Tibial artery (tissue), 4 donors: ENCODE data around the gene FAM181B.

Source experiments
- DNase-seq, 2 donors: peaks; one replicate each; pipeline ENCODE4 v3.0.0-alpha.2; 2019
- H3K27ac ChIP-seq, 2 donors: fragments of 200-600 bp; sonication (generic) in 1 of 2; 1 replicate in 1 of 2; 2 replicates in 1 of 2; pipeline ENCODE4 v1.5.1; 2018 to 2019; ENCODE audit warnings: mild to moderate bottlenecking in 1 of 2
- H3K27me3 ChIP-seq, 2 donors: fragments of 200-600 bp; sonication (generic) in 1 of 2; one replicate each; pipeline versions ENCODE4 v1.5.1 to v1.6.0; 2016 to 2019
- H3K36me3 ChIP-seq, 3 donors: fragments of 200-600 bp; sonication (generic) in 2 of 3; one replicate each; pipeline ENCODE4 v1.5.1; 2016 to 2019; ENCODE audit warnings: mild to moderate bottlenecking in 2 of 3
- H3K4me1 ChIP-seq, 4 donors: fragments of 200-600 bp; sonication (generic) in 2 of 4; 1 replicate in 3 of 4; 2 replicates in 1 of 4; pipeline ENCODE4 v1.5.1; 2016 to 2019
- H3K4me3 ChIP-seq, 2 donors: fragments of 200-600 bp; sonication (generic) in 1 of 2; 1 replicate in 1 of 2; 2 replicates in 1 of 2; pipeline ENCODE4 v1.5.1; 2018 to 2019; ENCODE audit warnings: mild to moderate bottlenecking in 2 of 2
- H3K9me3 ChIP-seq, 3 donors: fragments of 200-600 bp; sonication (generic) in 1 of 3; one replicate each; pipeline ENCODE4 v1.5.1; 2016 to 2019
- intact Hi-C: fragments of 100-400 bp; cut with DNase I; formaldehyde crosslinking; loops from one replicate; pipeline ENCODE4 v1.15.0; 2023; ENCODE audit warnings: low total_unique reads
- TF ChIP-seq, protein P1 (sequence below), 2 experiments: fragments of 200-600 bp in 1 of 2; fragments of 450-650 bp in 1 of 2; IDR thresholded peaks; one replicate each; pipeline ENCODE4 v1.5.1; 2017 to 2019; ENCODE audit warnings: antibody characterized with exemption in 2 of 2, mild to moderate bottlenecking in 1 of 2, moderate library complexity in 1 of 2

Gene FAM181B

GRCh38 chr11:82732348-82732733 is 1.3 kb downstream of the FAM181B start:
- TF ChIP-seq, protein P1, sequence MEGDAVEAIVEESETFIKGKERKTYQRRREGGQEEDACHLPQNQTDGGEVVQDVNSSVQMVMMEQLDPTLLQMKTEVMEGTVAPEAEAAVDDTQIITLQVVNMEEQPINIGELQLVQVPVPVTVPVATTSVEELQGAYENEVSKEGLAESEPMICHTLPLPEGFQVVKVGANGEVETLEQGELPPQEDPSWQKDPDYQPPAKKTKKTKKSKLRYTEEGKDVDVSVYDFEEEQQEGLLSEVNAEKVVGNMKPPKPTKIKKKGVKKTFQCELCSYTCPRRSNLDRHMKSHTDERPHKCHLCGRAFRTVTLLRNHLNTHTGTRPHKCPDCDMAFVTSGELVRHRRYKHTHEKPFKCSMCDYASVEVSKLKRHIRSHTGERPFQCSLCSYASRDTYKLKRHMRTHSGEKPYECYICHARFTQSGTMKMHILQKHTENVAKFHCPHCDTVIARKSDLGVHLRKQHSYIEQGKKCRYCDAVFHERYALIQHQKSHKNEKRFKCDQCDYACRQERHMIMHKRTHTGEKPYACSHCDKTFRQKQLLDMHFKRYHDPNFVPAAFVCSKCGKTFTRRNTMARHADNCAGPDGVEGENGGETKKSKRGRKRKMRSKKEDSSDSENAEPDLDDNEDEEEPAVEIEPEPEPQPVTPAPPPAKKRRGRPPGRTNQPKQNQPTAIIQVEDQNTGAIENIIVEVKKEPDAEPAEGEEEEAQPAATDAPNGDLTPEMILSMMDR (IDR thresholded peaks at IDR 0.05) = no peak
- Histone ChIP-seq H3K36me3 (no peaks in the 10 kb centered on the region), H3K9me3 (no peaks in the 10 kb centered on the region), H3K4me3 (peak overlapping the region; percentile 59 to 70), H3K27ac (peak overlapping the region; percentile 51 to 68), H3K4me1 (peaks cover 0 to 18% (median 10%) of the 10 kb centered on the region in 4 donors), H3K27me3 (peaks cover 0 to 8% of the 10 kb centered on the region in 2 donors)
- no peak for DNase-seq
- intact Hi-C loops = no loop called here

GRCh38 chr11:82731691-82732277 is 1.9 kb downstream of the FAM181B start:
- no peak for DNase-seq
- Histone ChIP-seq H3K4me3 (peak overlapping the region in 1 of 2 donors; percentile 70), H3K27me3 (peaks cover 0 to 8% of the 10 kb centered on the region in 2 donors), H3K4me1 (peaks cover 0 to 18% (median 10%) of the 10 kb centered on the region in 4 donors), H3K36me3 (no peaks in the 10 kb centered on the region), H3K27ac (no peak overlapping the region), H3K9me3 (no peaks in the 10 kb centered on the region)
- TF ChIP-seq, protein P1 (IDR thresholded peaks at IDR 0.05) = no peak
- intact Hi-C loops = no loop called here

DNA sequence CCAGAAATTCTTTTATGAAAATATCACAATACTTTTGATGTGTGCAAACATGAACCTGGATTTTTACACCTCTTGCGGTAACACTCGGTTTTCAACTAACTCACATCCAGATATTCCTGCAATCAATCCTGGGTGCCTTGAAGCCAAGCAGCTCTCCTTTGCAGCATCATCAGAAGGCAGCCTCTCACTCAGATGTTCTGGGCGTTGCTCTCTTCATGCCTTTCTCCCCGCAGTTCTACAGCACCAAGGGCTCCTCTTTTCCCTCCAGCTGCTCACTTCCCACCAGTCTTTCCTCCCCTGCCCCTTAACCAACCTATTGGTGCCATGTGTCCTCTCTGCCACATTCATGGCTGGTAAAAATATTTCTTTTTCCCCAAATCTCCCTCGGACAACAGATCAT is 2.9 kb downstream of the FAM181B start:
- no peak overlapping the region for H3K27ac ChIP-seq
- H3K27me3 ChIP-seq = peaks cover 0 to 8% of the 10 kb centered on the region in 2 donors
- TF ChIP-seq, protein P1 (IDR thresholded peaks at IDR 0.05) = no peak
- no peak overlapping the region for H3K4me3 ChIP-seq
- H3K36me3 ChIP-seq = no peaks in the 10 kb centered on the region
- DNase-seq = no peak
- H3K4me1 ChIP-seq = peaks cover 0 to 18% (median 10%) of the 10 kb centered on the region in 4 donors
- intact Hi-C loops = no loop called here
- no peaks in the 10 kb centered on the region for H3K9me3 ChIP-seq

DNA sequence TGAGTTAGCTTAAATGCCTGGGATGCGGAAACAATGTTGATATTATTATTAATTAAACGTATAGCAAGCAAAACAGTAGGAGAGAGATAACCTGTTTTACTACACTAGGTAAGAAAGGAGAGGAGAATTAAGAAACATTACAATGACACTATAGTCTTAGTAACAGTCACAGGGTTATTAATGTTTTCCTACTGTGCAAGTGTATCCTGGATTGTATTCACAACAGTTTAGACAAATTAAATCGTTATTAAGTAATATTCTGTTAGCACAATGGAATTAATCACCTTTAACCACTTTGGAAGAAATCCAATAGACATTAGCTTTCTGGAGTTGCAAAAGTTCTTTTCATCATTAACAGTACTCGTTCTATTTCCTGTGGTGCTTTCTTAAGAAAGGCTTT is 3.4 kb downstream of the FAM181B start:
- H3K27me3 ChIP-seq = peaks cover 0 to 8% of the 10 kb centered on the region in 2 donors
- H3K4me1 ChIP-seq = peaks cover 0 to 18% (median 10%) of the 10 kb centered on the region in 4 donors
- no peak overlapping the region for H3K27ac ChIP-seq
- no peak for DNase-seq
- no peaks in the 10 kb centered on the region for H3K36me3 ChIP-seq
- intact Hi-C loops = no loop called here
- no peaks in the 10 kb centered on the region for H3K9me3 ChIP-seq
- TF ChIP-seq, protein P1 (IDR thresholded peaks at IDR 0.05) = no peak
- no peak overlapping the region for H3K4me3 ChIP-seq

GRCh38 chr11:82724026-82724425 is 9.6 kb downstream of the FAM181B start:
- no peak overlapping the region for H3K4me3 ChIP-seq
- TF ChIP-seq, protein P1 (IDR thresholded peaks at IDR 0.05) = no peak
- H3K36me3 ChIP-seq = no peaks in the 10 kb centered on the region
- H3K4me1 ChIP-seq = peaks cover 0 to 46% (median 16%) of the 10 kb centered on the region in 4 donors
- H3K27ac ChIP-seq = peak overlapping the region; percentile 54 to 59
- DNase-seq = no peak
- intact Hi-C loops = no loop called here
- no peaks in the 10 kb centered on the region for H3K27me3 ChIP-seq
- no peaks in the 10 kb centered on the region for H3K9me3 ChIP-seq
